RCC 7860 (cell line): ENCODE data around the gene AHNAK2.
"Not testable (repeated sequence)": the region's sequence is repeated elsewhere in the genome, so short reads cannot be mapped to it uniquely, and the experiment has no call there.

Source experiments
- DNase-seq: peaks from one replicate; pipeline ENCODE4 v3.0.0-alpha.2; 2015; ENCODE audit warnings: low spot score
- FAIRE-seq: peaks from 2 replicates; lab custom pipeline; 2012; peaks lifted over from hg19 to GRCh38; lab: Jason Lieb, UNC

Gene AHNAK2

GRCh38 chr14:104977681-104978653, at the start of gene AHNAK2:
Gene AHNAK2, minus strand, starts transcription at chr14:104978374. Its CDS starts 137 bp downstream, at chr14:104978237.
- no peak for FAIRE-seq
- DNase-seq, result peak; percentile 22

GRCh38 chr14:105027718-105028117, 49.5 kb upstream of the AHNAK2 start:
- not testable (repeated sequence) for FAIRE-seq, DNase-seq

GRCh38 chr14:105026802-105027563, 48.8 kb upstream of the AHNAK2 start:
- FAIRE-seq (no peak), DNase-seq (no peak)

- DNase-seq, result peak; percentile 42
- FAIRE-seq, result peak; percentile 30
Observed at GRCh38 chr14:105026033-105026785, 48.0 kb upstream of the AHNAK2 start.

GRCh38 chr14:105025429-105025828, 47.3 kb upstream of the AHNAK2 start:
- FAIRE-seq (no peak), DNase-seq (no peak)

GRCh38 chr14:105023791-105024480, 45.8 kb upstream of the AHNAK2 start:
- peak; percentile 72 for DNase-seq
- FAIRE-seq, result peak; percentile 83

- no peak for FAIRE-seq
- peak; percentile 38 for DNase-seq
Observed at GRCh38 chr14:105023144-105023543, 45.0 kb upstream of the AHNAK2 start.

- DNase-seq (no peak), FAIRE-seq (no peak)
Observed at GRCh38 chr14:105022276-105022670, 44.1 kb upstream of the AHNAK2 start.

GRCh38 chr14:105021656-105022275, 43.6 kb upstream of the AHNAK2 start:
- DNase-seq, result peak; percentile 16
- FAIRE-seq, result no peak

- DNase-seq, result peak; percentile 75
- FAIRE-seq, result no peak
Observed at GRCh38 chr14:105020815-105021655, 42.9 kb upstream of the AHNAK2 start, which contains the start of gene CDCA4. Gene CDCA4, minus strand, starts transcription at chr14:105021083. Its CDS starts 9,154 bp downstream, at chr14:105011929.

GRCh38 chr14:105019861-105020814, 42.0 kb upstream of the AHNAK2 start:
- DNase-seq (no peak), FAIRE-seq (no peak)

GRCh38 chr14:105018414-105018813, 40.2 kb upstream of the AHNAK2 start:
- FAIRE-seq (no peak), DNase-seq (no peak)

- no peak for FAIRE-seq
- no peak for DNase-seq
Observed at GRCh38 chr14:105015905-105016304, 37.7 kb upstream of the AHNAK2 start.

- FAIRE-seq, result no peak
Observed at GRCh38 chr14:105015242-105015641, 37.1 kb upstream of the AHNAK2 start.

GRCh38 chr14:105014631-105015030, 36.5 kb upstream of the AHNAK2 start:
- FAIRE-seq (no peak), DNase-seq (no peak)

More at GRCh38 chr14:105015242-105015641, 37.1 kb upstream of the AHNAK2 start:
- DNase-seq, result no peak

- FAIRE-seq, result no peak
Observed at GRCh38 chr14:105014032-105014431, 35.9 kb upstream of the AHNAK2 start.

GRCh38 chr14:105013150-105013785, 35.1 kb upstream of the AHNAK2 start:
- DNase-seq (no peak), FAIRE-seq (no peak)

More at GRCh38 chr14:105014032-105014431, 35.9 kb upstream of the AHNAK2 start:
- DNase-seq, result no peak
